ENCODE data around the gene CORIN. TPM values are rescaled to one million over a fixed set of nuclear protein-coding genes. Genes with fewer than 3 reads are reported as not detected.

The CORIN gene
- polyA plus RNA-seq, 4 donors, result 0.04 to 0.16 TPM; not detected in 2

Other genes with a start within 250 kb of the CORIN start
- gene NFXL1, start 76.5 kb upstream of the CORIN start, polyA plus RNA-seq, result 10 to 100 TPM in 1 of 4 donors, 1 to 10 TPM in 3; 4.6 to 15.1 (median 6.3) TPM
- 10 to 100 TPM in 1 of 4 donors, 1 to 10 TPM in 3; 1.4 to 10.5 (median 6.1) TPM for gene CNGA1, start 178.6 kb upstream of the CORIN start, polyA plus RNA-seq
- gene NIPAL1, start 178.7 kb upstream of the CORIN start, polyA plus RNA-seq, result 10 to 100 TPM in 1 of 4 donors, 1 to 10 TPM in 3; 2.2 to 37.4 (median 4.4) TPM